SH-SY5Y (cell line): ENCODE results near the gene WHRN.

Experiments
- GATA2 ChIP-seq: IDR thresholded peaks from 2 replicates; pipeline ENCODE4 v1.6.1; 2011; ENCODE audit warnings: mild to moderate bottlenecking, low read depth, low read length
- GATA3 ChIP-seq: IDR thresholded peaks from 2 replicates; pipeline ENCODE4 v1.6.1; 2011; ENCODE audit warnings: low read depth, mild to moderate bottlenecking, low read length, moderate library complexity

- TF ChIP-seq GATA3 (no peak), GATA2 (no peak)
Observed at GRCh38 chr9:114416906-114417305, 88.4 kb downstream of the WHRN start.
